ENCODE data around the gene KCNIP3.
"Not testable (repeated sequence)": the region's sequence is repeated elsewhere in the genome, so short reads cannot be mapped to it uniquely, and the experiment has no call there.

Gene KCNIP3

DNA sequence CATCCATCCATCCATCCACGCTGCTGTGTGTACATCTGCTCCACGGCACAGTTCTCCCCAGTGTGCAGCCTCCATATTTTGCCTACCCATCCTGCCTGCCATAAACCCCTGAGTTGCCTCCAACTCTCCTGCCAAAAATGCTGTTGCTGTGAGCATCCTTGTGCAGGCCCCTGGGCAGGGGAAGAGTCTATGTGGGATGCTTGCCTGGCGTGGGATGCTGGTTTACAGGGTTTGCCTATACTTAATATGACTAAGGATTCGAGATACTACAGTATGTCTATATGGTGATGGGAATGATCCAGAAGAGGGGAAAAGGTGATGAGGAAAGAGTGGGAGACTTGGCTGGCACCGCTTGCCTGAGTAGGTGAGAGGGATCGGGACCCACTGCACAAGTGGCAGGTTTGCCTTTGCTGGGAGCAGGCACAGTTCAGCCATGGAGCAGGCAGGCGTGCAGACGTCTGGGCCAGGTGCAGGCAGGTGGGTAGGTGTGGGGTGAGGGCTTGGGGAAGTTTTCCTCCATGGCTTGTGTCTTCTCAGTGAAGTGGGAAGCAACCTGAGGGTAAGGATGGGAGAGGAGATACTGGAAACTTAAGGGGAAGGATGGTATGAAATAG lies 75.2 kb downstream of the KCNIP3 start:
- DNase-seq = no peak

GRCh38 chr2:95372845-95373244 lies 75.7 kb downstream of the KCNIP3 start:
- no peak for DNase-seq

GRCh38 chr2:95374029-95374428 lies 76.9 kb downstream of the KCNIP3 start:
- DNase-seq = no peak

- DNase-seq = no peak
These were observed 77.3 kb downstream of the KCNIP3 start for GRCh38 chr2:95374451-95374920.

GRCh38 chr2:95374921-95375471 lies 77.8 kb downstream of the KCNIP3 start:
- DNase-seq = no peak

DNA sequence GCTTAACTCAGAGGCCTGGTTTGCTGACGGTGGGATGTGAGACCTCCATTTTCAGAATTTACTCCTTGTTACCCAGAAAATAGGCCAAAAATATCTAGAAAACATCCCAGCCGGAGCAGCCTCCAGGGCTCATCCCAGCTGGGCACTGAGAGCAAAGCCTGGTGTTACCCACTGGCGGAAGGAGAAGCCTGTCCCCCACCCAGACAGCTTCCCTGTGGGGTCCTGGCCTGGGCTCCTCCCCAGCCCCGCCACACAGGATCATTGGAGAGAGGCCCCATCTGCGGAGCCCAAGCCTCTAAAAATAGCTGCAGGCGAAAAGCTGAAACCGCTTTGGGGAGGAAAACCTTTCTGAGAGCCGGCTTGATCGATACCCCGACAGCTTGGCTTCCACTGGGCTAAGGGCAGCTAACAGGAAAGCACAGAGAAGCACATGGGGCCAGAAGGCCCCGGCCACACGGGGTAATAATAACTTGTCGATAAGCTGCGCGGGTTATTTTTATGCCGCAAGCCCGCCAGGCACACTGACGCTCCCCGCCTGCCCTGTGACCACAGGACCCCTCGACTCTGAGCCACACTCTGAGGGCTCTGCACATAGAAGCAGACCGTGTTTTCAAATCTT lies 78.5 kb downstream of the KCNIP3 start:
- no peak for DNase-seq

DNA sequence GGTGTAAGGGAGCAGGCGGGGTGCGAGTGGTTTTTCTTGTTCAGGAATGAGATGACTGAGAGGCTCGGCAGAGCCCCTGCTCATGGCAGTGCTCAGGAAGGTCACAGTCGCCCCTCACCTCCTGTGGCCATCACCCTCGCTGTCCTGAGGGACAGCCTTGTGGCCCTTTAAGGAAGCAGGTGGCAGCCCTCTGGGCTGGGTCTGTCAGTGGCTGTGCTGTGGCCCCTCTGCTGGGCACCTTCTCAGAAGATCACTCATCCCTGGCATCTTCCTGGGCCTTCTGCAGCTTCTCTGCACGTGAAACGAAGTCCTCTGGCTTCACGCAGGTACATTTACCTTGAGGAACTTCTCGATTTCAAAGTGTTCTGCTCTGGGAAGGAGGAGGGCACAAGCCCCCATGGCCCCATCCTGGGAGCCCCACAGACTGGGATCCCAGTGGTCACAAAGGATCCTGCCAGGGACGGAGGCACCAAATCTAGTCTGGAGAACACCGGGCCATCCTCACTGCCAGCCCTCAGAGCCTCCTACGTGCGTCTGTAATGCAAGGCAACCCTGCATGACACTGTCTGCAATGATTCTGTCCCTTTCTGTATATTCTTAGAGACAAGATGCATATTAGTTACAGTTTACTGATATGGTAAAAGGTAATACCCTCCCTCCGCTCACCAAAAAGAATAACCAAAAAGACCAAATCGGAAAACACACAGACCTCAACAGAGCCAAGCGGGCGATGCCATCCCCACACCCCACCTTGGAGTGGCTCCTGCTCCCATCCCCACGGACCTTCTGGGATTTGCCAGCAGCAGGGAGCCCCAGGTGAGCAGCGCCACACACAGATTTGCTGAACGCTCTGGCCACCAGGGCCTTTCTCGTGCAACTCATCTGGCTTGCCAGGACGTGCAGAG lies 79.4 kb downstream of the KCNIP3 start:
- DNase-seq = no peak

DNA sequence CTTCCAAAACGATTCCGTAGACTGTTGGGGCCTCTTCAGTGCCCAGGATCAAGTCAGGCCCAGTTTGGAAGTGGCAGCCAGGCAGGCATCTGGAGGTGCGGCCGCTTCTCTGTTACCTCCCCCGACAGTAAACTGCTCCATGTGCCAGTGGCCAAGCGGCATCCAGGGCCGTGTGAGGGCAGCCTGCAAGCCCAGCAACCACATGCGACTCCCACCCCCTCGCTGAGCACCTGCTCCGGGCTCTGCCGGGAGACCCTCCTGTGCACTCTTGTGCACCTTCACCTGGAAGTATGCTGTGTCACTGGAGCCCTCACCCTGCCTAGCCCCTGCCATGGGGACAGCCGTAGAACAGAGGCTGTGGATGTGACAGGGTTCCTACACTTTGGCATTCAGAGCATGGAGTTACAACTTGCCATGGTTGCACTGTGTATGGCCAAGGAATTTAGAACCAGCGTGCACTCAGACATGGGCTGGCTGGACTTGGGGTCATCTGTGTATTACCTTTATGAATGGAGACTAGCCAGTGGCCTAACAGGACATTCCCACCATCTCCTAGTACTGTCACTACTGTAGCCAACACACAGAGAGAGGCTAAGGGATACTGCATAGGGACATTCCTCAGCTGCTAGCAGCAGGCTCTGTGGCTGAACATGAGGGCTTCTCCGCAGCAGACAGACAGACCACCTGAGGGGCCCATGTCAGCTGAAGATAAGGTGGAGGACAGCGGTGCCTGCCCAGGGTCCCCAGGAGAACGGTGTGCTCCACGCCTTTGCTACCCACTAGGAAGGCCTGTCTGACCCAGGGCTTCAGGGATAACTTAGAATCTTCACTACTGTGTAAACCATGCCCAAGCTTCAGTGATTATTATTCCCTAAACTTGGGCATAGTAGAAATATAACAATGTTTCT lies 80.3 kb downstream of the KCNIP3 start:
- DNase-seq = no peak

DNA sequence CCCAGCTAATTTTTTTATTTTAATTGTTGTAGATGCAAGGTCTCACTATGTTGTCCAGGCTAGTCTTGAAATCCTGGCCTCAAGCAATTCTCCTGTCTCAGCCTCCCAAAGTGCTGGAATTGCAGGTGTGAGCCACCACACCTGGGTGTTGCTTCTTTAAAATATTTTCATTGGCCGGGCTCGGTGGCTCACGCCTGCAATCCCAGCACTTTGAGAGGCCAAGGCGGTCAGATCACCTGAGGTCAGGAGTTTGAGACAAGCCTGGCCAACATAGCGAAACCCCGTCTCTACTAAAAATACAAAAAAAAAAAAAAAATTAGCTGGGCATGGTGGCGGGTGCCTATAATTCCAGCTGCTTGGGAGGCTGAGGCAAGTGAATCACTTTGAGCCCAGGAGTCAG lies 81.1 kb downstream of the KCNIP3 start:
- DNase-seq = not testable (repeated sequence)

- DNase-seq = no peak
These were observed 82.3 kb downstream of the KCNIP3 start for GRCh38 chr2:95379371-95379831.

- DNase-seq = no peak
These were observed 83.1 kb downstream of the KCNIP3 start for GRCh38 chr2:95380280-95380679.

GRCh38 chr2:95380731-95381130 lies 83.6 kb downstream of the KCNIP3 start:
- no peak for DNase-seq

- no peak for DNase-seq
These were observed 84.4 kb downstream of the KCNIP3 start for GRCh38 chr2:95381212-95382191.

GRCh38 chr2:95382192-95382591 lies 85.0 kb downstream of the KCNIP3 start:
- no peak for DNase-seq

DNA sequence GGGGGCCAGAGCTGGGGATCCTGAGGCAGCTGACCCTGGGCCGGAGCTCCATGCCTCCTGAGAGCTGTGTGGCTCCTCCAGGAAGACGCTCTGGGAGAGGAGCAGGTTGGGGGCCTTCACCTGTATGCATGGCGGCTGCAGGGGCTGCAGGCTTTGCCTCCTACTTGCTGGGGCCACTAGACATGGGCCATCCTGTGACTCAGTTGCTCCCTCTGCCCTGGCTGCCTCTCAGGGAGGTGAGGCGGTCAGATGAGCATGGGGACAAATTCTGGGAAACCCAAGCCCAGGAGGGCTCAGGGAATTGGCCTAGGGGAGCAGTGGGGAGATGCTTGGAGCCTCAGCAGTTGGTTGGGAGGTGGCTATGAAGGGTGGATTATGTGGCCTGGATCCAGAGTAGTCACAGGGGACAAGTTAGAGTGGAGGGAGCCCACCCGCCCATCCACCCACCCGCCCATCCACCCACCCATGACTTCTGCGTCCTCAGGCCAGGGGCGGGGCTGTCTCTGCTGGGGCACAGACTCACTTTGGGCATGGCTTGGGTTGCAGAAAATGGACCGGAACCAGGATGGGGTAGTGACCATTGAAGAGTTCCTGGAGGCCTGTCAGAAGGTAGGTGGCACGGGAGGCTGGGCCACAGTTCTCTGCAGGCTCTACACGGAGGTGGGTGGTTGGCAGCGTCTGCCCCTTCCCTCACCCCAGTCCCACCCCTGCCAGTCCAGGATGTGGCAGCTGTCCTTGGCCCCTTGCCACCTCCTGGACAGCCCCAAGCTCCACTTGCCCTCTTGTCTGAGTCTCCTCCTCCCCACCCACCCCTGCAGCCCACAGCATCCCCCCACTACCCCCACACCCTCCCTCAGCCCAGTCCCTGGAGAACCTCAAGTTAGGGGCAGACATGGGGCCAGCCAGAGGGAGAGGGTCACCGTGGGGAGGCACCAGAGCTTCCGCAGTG lies 85.8 kb downstream of the KCNIP3 start:
- no peak for DNase-seq

DNA sequence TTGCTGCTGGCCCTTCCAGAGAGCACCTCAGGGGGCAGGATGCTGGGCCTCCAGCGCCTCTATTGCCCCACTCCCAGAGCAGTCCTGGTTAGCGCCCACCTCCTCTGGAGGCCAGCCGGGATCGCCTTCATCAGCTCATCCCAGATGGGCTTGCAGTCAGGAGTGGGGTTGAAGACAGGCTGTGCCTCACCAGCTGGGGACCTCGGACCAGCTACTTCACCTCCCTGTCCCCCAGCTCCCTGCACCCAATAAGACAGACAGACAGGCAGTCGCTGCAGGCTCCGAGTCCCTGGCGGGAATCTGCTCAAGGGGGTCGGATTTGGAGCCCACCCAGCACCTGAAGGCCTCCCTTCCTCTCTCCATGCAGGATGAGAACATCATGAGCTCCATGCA lies 86.5 kb downstream of the KCNIP3 start:
- no peak for DNase-seq

GRCh38 chr2:95384854-95385569 lies 87.9 kb downstream of the KCNIP3 start:
- DNase-seq = no peak

- no peak for DNase-seq
These were observed 88.4 kb downstream of the KCNIP3 start for GRCh38 chr2:95385570-95385984.

DNA sequence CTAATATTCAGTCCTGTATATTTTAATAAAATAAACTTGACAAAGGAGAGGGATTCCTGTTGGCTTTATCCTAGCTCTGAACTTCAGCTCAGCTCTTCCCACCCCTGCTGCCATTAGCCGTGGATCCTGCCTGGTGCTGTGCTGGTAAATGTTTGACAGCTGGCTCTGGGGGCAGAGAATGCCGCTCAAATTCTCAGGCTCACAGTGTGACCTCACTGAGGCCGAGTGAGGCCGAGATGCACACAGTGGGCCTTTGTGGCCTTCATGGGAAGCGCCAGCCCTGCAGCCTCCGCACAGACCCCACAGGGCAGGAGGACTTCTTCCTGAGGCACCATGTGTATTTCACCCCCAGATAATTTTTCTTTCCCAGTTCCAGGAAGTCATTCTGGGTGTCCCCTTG lies 88.9 kb downstream of the KCNIP3 start:
- DNase-seq = no peak

Measured in hippocampal formation (tissue), 2 donors.